Activated effector memory CD4-positive, alpha-beta T cell treated with anti-CD3 and anti-CD28 coated beads, Interleukin-2, amount 50 U/mL, for 16 hours (primary cell): Measurements from ENCODE around the gene TMEM87B.
"Not testable (repeated sequence)": the region's sequence is repeated elsewhere in the genome, so short reads cannot be mapped to it uniquely, and the experiment has no call there.

Experiments
- DNase-seq: peaks from one replicate; pipeline ENCODE4 v3.0.0-alpha.2; 2020

Gene TMEM87B

DNA sequence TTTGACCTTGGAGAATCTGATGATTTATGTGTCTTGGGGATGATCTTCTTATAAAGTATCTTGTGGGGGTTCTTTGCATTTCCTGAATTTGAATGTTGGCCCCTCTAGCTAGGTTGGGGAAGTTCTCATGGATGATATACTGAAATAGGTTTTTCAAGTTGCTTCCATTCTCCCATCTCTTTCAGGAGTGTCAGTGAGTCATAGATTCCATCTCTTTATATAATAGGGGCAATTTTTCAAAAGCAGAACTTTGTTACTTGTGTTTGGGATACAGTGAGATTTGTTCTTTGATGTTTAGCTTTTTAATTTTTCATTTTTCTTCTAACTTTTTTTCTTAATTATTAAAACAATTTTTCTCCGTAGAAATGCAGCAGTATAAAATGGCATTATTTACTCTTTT is 19.4 kb downstream of the TMEM87B start:
- DNase-seq: no peak

- DNase-seq: no peak
These were observed 20.6 kb downstream of the TMEM87B start for GRCh38 chr2:112075490-112076260.

DNA sequence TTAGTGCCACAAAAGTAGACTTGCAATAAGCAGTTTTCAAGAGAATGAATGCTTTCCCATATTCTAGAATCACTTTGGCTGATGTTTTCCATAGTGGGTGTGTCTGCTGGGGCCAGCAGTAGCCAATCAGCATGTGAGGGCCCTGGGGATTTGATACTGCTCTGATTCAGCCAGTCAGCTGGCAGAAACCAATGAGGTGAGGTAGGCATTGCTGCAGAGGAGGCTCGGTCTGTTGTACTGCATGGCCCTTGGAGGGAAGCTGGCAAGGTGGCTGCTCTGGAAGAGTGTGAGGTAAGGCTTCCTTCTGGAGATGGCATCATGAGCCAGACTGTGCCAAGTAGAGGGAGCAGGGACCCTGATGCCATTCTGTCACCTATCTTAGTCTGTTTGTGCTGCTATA is 22.7 kb downstream of the TMEM87B start:
- DNase-seq: no peak

GRCh38 chr2:112081262-112081661 is 26.2 kb downstream of the TMEM87B start:
- DNase-seq: no peak

GRCh38 chr2:112084689-112085374 is 29.8 kb downstream of the TMEM87B start:
- DNase-seq: no peak

DNA sequence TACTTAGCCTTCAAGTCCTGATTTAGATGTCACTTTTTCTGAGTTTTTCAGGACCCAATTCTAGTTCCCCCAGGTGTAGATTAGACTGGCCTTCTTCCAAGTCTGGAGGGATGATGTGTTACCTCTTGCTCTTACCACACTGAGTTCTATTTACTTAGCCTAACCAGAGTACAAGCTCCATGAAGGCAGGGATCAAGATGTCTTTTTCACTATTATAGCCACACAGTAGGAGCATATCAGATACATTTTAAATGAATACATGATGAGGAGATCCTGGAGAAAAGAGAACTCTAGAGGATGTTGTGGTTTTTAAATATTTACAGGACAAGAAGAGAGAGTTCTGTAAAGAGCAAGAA is 30.3 kb downstream of the TMEM87B start:
- DNase-seq: no peak

DNA sequence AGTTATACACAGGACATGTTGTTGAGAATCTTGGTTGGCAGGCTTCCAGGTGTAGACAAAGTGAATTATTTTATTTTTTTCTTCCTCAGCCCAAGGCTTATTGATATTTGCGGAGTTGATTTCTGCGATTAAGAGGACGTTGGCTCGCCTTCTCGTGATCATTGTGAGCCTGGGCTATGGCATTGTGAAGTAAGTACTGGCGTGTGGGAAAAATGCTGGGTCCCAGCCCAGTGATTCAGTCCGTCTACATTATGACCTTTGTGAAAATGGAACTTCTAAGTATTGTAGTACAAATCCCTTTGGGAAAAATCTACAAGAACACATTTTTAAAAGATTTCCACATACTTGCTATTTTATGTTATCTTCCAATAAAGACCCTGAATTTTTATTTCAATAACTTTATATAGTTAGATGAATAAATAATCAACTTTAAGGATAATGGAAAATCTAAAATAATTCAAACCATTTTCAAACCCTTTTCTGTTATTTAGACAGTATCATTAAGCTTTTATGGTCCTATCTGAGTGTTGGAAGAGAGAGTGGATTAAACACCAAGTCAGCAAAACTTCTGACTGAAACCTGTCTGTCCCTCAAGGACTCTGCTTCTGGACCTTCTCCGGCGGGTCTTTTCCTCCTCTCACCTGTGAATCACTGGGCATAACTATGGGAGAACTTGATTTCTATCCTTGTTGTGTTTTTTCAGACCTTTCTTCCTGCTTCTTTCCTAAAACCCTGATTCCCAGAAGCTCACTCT is 31.0 kb downstream of the TMEM87B start:
- DNase-seq: no peak

DNA sequence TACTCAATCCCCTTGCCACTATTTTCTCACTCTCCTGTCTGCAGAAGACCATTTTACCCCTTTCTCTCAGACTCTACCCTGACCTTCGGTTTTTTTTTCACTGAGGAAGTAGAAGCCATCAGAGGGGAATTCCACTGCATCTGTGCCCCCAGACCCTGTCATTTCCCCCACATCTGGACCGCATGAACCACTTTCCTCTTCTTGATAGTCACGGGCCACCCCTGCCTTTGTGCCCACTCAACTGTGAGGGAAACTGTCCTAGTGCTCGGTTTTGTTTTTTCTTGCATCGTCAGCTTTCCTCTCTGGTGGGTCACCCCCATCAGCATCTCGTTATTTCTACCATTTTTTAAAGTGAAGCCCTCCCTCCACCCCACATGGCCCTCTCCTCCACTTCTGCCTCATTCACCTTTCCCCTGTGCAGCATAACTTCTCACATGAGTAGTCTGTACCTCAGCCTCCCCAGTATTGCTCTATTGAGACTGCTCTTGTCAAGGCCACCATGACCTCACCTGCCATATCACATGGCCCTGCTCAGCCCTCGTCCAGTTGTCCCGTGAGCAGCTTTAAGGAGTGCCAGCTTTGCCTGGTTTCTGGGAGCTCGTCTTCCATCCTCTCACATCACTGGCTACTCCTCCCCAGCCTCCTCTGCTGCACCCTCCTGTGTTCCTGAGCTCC is 32.4 kb downstream of the TMEM87B start:
- no peak for DNase-seq

DNA sequence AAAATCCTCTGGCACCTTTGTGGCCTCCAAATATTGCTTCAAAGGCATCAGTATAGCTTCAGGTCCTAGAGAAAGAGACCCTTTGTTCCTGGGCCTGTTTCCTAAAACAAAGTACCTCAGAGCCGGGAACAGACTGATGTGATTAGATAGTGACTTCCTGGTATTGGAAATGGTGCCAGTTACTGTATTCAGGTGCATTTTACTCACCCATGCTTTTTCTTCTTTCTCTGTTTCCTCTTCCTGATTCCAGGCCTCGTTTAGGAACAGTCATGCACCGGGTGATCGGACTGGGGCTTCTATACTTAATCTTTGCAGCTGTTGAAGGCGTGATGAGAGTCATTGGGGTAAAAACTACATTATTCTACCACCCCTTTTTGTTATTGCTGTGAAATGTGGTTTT is 34.3 kb downstream of the TMEM87B start:
- no peak for DNase-seq

DNA sequence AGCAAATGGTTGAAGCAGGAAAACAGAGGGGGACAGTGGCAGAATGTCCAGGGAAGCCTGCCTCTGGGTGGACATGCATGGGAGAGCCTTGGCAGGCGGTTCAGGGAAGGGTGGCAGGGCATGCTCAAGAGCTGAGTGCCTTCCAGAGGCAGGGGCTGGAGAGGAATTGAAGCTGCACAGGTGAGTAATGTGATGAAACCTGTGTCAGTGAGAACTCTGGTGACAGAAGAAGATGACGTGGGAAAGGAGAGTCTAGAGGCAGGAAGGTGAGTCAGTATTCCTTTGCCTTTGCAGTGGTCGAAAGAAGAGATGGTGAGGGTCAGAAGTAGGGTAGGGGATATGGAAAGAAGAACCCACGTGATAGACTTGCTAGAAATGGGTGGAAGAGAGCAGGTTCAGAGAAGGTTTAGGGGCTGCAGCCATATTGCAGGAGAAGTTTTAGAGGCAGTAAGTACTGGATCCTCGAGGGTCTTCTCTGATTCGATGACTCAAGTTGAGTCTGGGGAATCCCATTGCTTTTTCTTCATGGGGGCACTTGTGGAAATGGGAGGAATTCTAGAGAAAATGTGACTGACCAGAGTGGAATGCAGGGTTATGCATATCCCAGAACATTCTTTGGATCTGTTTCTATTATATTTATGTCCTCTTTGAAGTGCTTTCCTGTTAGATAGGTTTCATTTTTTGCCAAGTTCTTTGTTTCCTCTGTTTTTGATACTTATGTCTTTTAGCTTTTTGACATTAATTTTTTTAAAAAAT is 37.4 kb downstream of the TMEM87B start:
- DNase-seq: no peak

DNA sequence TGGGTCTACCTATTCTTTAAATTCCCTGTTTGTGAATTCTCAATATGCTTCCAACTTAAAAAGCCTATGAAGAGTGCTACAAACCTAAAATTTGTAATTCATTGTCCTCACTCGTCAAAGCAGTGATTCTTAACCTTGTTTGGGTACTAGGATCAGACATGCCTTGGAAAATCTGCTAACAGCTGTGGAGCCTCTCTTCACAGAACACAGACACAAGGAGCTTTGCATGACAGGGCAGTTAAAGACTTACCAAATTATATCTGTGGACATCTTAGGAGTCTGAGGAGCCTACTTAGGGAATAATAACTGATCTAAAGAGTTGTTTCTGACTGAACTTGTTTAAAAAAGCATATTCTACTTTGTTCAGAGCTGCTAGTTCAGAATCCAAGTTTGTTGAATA is 38.1 kb downstream of the TMEM87B start:
- DNase-seq: no peak

- no peak for DNase-seq
These were observed 40.6 kb downstream of the TMEM87B start for GRCh38 chr2:112095681-112096080.

- no peak for DNase-seq
These were observed 41.0 kb downstream of the TMEM87B start for GRCh38 chr2:112096098-112096497.

DNA sequence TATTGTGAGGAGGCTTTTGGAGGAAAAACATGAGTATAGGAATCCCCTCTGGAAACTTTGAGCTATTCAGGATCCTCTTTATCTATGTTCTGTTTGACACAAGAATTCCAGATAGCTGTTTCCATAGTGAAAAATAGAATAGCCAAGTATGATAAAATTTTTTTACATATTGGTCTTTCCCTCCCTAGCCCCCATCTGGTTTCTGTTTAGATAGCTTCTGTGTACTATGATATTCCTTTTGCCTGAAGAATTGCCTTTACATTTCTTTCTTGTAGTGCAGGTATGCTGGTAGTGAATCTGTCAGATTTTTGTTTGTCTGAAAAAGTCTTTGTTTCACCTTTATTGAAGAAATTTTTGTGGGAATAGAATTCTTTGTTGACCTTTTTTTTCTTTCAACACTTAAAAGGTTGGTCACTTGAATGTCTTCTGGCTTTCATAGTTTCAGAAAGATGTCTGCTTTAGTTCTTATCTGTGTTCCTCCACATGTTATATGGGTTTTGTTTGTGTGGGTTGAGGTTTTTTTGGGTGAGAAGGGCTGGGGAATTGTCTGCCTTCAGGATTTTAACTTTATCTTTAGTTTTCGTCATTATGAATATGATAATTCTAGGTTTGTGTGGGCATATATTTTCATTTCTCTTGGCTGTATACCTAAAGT is 53.2 kb downstream of the TMEM87B start:
- DNase-seq: no peak

- DNase-seq: no peak
These were observed 54.2 kb downstream of the TMEM87B start for GRCh38 chr2:112109278-112109677.

DNA sequence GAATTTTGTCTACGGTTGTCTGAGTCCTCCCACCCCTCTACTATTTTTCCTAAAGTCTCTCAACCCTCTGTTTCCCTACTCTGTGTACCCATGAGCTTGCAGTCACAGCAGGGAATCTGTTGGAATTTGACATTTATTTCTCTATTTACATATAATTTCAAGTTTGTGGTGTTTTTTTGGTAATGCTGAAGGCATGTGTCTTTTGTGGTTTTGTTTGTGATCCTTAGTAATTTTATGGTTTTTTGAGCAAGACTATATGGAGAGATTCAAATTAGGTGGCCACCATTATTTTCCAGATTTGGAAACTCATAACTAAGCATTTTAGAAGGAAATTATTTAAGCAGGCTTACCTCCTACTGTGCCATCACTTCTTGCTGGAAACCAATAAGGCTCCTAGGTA is 55.9 kb downstream of the TMEM87B start:
- DNase-seq: no peak

DNA sequence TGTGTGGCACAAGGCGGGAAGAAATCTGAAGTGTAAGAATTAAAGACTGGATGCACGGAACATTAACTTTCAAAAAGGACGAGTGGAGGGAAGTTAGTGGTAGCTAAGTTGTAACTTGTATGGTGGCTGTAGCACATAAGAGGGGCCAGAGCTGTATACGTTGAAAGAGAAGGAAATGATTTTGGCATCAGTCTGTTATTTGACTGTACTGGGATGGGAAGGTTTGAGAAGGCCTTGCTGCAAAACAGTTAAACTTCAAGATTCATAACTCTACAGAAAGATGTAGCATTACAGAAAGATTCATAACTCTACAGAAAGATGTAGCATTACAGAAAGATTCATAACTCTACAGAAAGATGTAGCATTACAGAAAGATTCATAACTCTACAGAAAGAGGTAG is 58.3 kb downstream of the TMEM87B start:
- not testable (repeated sequence) for DNase-seq

DNA sequence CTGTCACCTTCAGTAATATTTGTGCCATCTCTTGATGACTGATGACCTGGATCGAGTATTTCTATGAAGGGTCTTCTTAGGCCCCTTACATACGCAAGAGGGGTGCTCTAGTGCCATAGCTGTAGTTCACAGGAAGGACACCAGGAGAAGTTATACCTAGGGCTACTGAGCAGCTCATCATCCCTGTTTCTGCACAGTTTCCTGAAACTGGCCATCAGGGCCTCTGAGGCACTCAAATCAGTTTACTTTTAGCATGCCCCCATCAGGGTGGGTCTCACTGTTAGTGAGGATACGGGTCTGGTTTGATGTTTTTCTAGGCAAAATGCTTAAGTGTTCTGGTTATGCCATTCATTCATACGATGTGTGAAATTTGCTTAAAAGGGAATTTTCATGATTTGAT is 63.1 kb downstream of the TMEM87B start:
- no peak for DNase-seq

- no peak for DNase-seq
These were observed 66.7 kb downstream of the TMEM87B start for GRCh38 chr2:112121682-112122254.

DNA sequence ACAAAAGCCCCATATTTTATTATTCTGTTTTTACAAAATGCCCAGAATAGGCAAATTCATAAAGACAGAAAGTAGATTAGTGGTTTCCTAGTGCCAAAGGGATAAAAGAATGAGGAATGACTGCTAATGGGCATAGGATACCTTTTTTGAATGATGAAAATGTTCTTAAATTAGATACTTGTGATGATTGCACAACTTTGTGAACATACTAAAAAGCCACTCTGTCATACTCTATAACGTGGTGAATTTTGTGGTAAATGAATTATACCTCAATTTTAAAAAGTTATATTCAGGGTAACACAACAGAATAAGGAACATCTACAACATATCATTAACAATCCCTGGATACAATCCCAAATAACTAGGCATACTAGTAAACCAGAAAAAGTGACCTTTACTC is 74.0 kb downstream of the TMEM87B start:
- DNase-seq: no peak

DNA sequence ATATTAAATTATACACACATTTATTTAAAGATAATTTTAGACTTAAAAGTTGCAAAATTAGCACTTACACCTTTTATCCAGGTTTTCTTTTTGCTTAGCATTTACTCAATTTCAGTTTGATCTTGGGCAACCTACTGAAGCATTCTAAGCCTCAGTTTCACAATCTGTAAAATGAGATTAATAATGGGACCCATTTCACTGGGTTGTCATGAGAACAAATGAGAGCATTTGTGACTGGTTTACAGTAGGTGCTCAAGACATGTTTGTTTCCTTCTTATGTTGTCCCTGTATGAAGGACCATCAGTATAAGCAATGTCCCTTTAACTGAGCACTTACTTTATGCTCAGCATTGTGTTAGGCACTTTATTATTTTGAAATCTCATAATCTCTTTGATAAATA is 78.3 kb downstream of the TMEM87B start:
- no peak for DNase-seq

- DNase-seq: no peak
These were observed 79.1 kb downstream of the TMEM87B start for GRCh38 chr2:112134120-112134519.
